ENCODE data around the gene IL1A.

The IL1A gene

GRCh38 chr2:112818094-112818902 lies 34.0 kb upstream of the IL1A start:
- TF ChIP-seq CTCF (IDR thresholded peaks at IDR 0.05; ENCODE audit: borderline replicate concordance, control extremely low read depth, extremely low read depth, insufficient read depth, missing control alignments), result no peak
- in situ Hi-C loops (cut with MboI; ENCODE audit: low sequenced_read_pairs, unreplicated experiment), result no loop called here
- DNase-seq (ENCODE audit: low spot score), result no peak

GRCh38 chr2:112817082-112817689 lies 32.9 kb upstream of the IL1A start:
- no peak for TF ChIP-seq CTCF (IDR thresholded peaks at IDR 0.05; ENCODE audit: borderline replicate concordance, control extremely low read depth, extremely low read depth, insufficient read depth, missing control alignments)
- no peak for DNase-seq (ENCODE audit: low spot score)
- in situ Hi-C loops (cut with MboI; ENCODE audit: low sequenced_read_pairs, unreplicated experiment), result no loop called here

GRCh38 chr2:112814278-112814677 lies 30.0 kb upstream of the IL1A start:
- no peak for TF ChIP-seq CTCF (IDR thresholded peaks at IDR 0.05; ENCODE audit: borderline replicate concordance, control extremely low read depth, extremely low read depth, insufficient read depth, missing control alignments)
- in situ Hi-C loops (cut with MboI; ENCODE audit: low sequenced_read_pairs, unreplicated experiment), result no loop called here
- DNase-seq (ENCODE audit: low spot score), result no peak

GRCh38 chr2:112813280-112813966 lies 29.1 kb upstream of the IL1A start:
- in situ Hi-C loops (cut with MboI; ENCODE audit: low sequenced_read_pairs, unreplicated experiment), result no loop called here
- DNase-seq (ENCODE audit: low spot score), result no peak

DNA sequence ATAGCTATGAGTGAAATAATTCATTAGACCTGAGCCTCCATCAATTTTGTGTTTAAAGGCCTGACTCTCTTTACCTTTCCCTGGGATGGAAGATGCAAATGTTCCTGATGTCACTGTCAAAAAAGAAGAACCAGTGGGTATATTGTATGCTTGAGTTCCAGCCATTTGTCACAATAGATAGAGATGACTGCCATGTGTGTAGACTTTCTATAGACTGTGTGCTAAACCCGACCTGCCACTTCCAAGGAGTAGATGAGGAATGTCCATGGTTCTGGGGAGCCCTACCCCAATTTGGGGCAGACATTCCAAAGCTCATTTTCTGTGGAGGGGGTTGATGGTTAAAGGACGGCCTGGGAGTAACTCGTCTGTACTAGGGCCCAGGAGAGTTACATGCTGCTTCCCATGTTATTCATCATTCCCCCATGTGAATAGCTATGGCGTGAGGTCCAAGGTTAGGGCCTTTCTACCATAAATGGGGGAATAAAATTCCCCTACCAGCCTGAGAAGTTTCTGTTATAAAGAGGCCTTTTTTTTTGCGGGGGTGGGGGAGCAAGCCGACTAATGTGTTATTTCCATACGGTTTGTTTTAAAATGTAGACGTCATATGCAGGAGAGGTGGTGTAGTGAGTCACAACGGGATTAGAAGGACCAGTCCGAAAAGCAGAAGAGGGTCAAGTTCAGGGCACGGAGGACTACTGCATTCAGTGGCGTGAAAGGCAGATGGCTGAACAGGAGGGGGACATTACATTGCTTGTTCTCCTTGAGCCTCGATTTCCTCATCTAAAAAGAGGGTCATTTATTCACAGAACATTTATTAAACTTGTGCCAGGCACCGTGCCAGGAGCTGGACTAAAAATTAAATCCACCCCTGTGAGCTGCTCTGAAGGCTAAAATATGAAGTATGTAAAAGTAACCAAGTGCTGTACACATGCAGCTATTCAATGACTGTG lies 28.3 kb upstream of the IL1A start:
- no peak for TF ChIP-seq CTCF (IDR thresholded peaks at IDR 0.05; ENCODE audit: borderline replicate concordance, control extremely low read depth, extremely low read depth, insufficient read depth, missing control alignments)
- in situ Hi-C loops (cut with MboI; ENCODE audit: low sequenced_read_pairs, unreplicated experiment), result no loop called here
- peak; percentile 55 for DNase-seq (ENCODE audit: low spot score)

More at GRCh38 chr2:112813280-112813966, 29.1 kb upstream of the IL1A start:
- TF ChIP-seq CTCF (IDR thresholded peaks at IDR 0.05; ENCODE audit: borderline replicate concordance, control extremely low read depth, extremely low read depth, insufficient read depth, missing control alignments), result no peak

Data from GM13976 (cell line).